22Rv1 (cell line): ENCODE measurements around the gene TM9SF4.

Experiments
- ZFX ChIP-seq: fragments of 450-650 bp; IDR thresholded peaks from 2 replicates; pipeline ENCODE4 v1.6.1; 2017; ENCODE audit warnings: antibody characterized with exemption, borderline replicate concordance
- TF ChIP-seq, protein P1 (sequence below): fragments of 450-650 bp; IDR thresholded peaks from 2 replicates; pipeline ENCODE4 v1.5.1; 2017; ENCODE audit warnings: mild to moderate bottlenecking

DNA sequence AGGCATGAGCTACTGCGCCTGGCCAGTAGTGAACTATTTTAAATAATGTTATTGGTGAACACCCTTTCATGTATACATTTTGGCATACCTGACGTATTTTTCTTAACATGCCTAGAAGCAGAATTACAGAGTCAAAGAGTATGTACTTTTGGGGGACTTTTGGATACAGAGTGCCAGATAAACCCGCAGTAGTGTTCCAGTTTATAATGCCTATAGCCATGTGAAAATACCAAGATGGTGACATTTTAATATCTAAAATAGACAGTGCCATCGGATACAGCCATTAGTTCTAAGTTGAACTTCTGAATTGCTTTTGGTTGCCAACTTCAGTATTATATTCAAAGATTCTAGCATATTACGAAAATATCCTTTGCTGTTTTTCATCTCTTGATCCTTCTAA, 20.3 kb downstream of the TM9SF4 start:
- TF ChIP-seq, protein P1, sequence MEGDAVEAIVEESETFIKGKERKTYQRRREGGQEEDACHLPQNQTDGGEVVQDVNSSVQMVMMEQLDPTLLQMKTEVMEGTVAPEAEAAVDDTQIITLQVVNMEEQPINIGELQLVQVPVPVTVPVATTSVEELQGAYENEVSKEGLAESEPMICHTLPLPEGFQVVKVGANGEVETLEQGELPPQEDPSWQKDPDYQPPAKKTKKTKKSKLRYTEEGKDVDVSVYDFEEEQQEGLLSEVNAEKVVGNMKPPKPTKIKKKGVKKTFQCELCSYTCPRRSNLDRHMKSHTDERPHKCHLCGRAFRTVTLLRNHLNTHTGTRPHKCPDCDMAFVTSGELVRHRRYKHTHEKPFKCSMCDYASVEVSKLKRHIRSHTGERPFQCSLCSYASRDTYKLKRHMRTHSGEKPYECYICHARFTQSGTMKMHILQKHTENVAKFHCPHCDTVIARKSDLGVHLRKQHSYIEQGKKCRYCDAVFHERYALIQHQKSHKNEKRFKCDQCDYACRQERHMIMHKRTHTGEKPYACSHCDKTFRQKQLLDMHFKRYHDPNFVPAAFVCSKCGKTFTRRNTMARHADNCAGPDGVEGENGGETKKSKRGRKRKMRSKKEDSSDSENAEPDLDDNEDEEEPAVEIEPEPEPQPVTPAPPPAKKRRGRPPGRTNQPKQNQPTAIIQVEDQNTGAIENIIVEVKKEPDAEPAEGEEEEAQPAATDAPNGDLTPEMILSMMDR: no peak
- TF ChIP-seq ZFX: no peak
